Measurements from ENCODE around the gene PTGR3. TPM values are rescaled to one million over a fixed set of nuclear protein-coding genes. Genes with fewer than 3 reads are reported as not detected.
A peak's percentile ranks its signal among the peaks of the same experiment; 100 is the strongest.

Gene PTGR3
- total and polyA plus RNA-seq, 2 donors (not counting 1 experiment from before 2014, with no cell fraction given), result 6.8 to 25.1 TPM

GRCh38 chr18:75173125-75173432 lies 35.9 kb downstream of the PTGR3 start:
- Histone ChIP-seq H3K4me3 (replicated peaks in 1 of 4; ENCODE audit: control extremely low read depth in 1 of 4, insufficient read depth in 1 of 4, low read depth in 3 of 4, low read length in 4 of 4) (no peak overlapping the region), H3K4me2 (ENCODE audit: extremely low read depth, insufficient read depth, low read length) (no peak overlapping the region)
- DNase-seq (ENCODE audit: low read depth in 2 of 2), result peak in 1 of 2 donors; percentile 14

GRCh38 chr18:75172299-75173124 lies 36.4 kb downstream of the PTGR3 start:
- no peaks in the 10 kb centered on the region for H3K4me1 ChIP-seq (ENCODE audit: control insufficient read depth, extremely low read depth, insufficient read depth, low read length)
- no peaks in the 10 kb centered on the region for H3K36me3 ChIP-seq (ENCODE audit: control insufficient read depth, insufficient read depth, low read length)
- H3K9ac ChIP-seq (ENCODE audit: insufficient read depth, low read length), result no peak overlapping the region
- TF ChIP-seq CTCF (conservative IDR thresholded peaks at IDR 0.05 in 1 of 2, IDR thresholded peaks at IDR 0.05 in 1 of 2; ENCODE audit: low read depth in 1 of 2, low read length in 2 of 2) (no peak), EZH2 (IDR thresholded peaks at IDR 0.05; ENCODE audit: low read length, missing control alignments) (no peak)
- H3K79me2 ChIP-seq (ENCODE audit: control insufficient read depth, insufficient read depth, low read length), result no peaks in the 10 kb centered on the region
- no peaks in the 10 kb centered on the region for H3K27me3 ChIP-seq (ENCODE audit: control insufficient read depth, insufficient read depth, low read length)
- H4K20me1 ChIP-seq (ENCODE audit: control insufficient read depth, extremely low read depth, insufficient read depth, low read length), result no peaks in the 10 kb centered on the region
- DNase-seq (ENCODE audit: low read depth in 2 of 2), result no peak
- no peak overlapping the region for H2AFZ ChIP-seq (ENCODE audit: low read length)
- H3K9me3 ChIP-seq (ENCODE audit: control insufficient read depth, insufficient read depth, low read depth, low read length), result no peaks in the 10 kb centered on the region
- H3K27ac ChIP-seq (ENCODE audit: insufficient read depth, low read length), result no peak overlapping the region
- no peak overlapping the region for H3K4me2 ChIP-seq (ENCODE audit: extremely low read depth, insufficient read depth, low read length)
- H3K4me3 ChIP-seq (replicated peaks in 1 of 4; ENCODE audit: control extremely low read depth in 1 of 4, insufficient read depth in 1 of 4, low read depth in 3 of 4, low read length in 4 of 4), result no peak overlapping the region

More at GRCh38 chr18:75173125-75173432, 35.9 kb downstream of the PTGR3 start:
- no peaks in the 10 kb centered on the region for H4K20me1 ChIP-seq (ENCODE audit: control insufficient read depth, extremely low read depth, insufficient read depth, low read length)
- H3K36me3 ChIP-seq (ENCODE audit: control insufficient read depth, insufficient read depth, low read length), result no peaks in the 10 kb centered on the region
- H3K27ac ChIP-seq (ENCODE audit: insufficient read depth, low read length), result no peak overlapping the region
- no peaks in the 10 kb centered on the region for H3K27me3 ChIP-seq (ENCODE audit: control insufficient read depth, insufficient read depth, low read length)
- H3K79me2 ChIP-seq (ENCODE audit: control insufficient read depth, insufficient read depth, low read length), result no peaks in the 10 kb centered on the region
- H3K9me3 ChIP-seq (ENCODE audit: control insufficient read depth, insufficient read depth, low read depth, low read length), result no peaks in the 10 kb centered on the region
- no peak overlapping the region for H2AFZ ChIP-seq (ENCODE audit: low read length)
- no peaks in the 10 kb centered on the region for H3K4me1 ChIP-seq (ENCODE audit: control insufficient read depth, extremely low read depth, insufficient read depth, low read length)
- TF ChIP-seq CTCF (conservative IDR thresholded peaks at IDR 0.05 in 1 of 2, IDR thresholded peaks at IDR 0.05 in 1 of 2; ENCODE audit: low read depth in 1 of 2, low read length in 2 of 2) (peak in 1 of 2 donors; percentile 7), EZH2 (IDR thresholded peaks at IDR 0.05; ENCODE audit: low read length, missing control alignments) (no peak)
- H3K9ac ChIP-seq (ENCODE audit: insufficient read depth, low read length), result no peak overlapping the region

GRCh38 chr18:75170916-75171315 lies 38.0 kb downstream of the PTGR3 start:
- no peaks in the 10 kb centered on the region for H3K4me1 ChIP-seq (ENCODE audit: control insufficient read depth, extremely low read depth, insufficient read depth, low read length)
- H2AFZ ChIP-seq (ENCODE audit: low read length), result no peak overlapping the region
- H4K20me1 ChIP-seq (ENCODE audit: control insufficient read depth, extremely low read depth, insufficient read depth, low read length), result no peaks in the 10 kb centered on the region
- no peaks in the 10 kb centered on the region for H3K27me3 ChIP-seq (ENCODE audit: control insufficient read depth, insufficient read depth, low read length)
- no peaks in the 10 kb centered on the region for H3K9me3 ChIP-seq (ENCODE audit: control insufficient read depth, insufficient read depth, low read depth, low read length)
- H3K27ac ChIP-seq (ENCODE audit: insufficient read depth, low read length), result no peak overlapping the region
- no peak overlapping the region for H3K4me3 ChIP-seq (replicated peaks in 1 of 4; ENCODE audit: control extremely low read depth in 1 of 4, insufficient read depth in 1 of 4, low read depth in 3 of 4, low read length in 4 of 4)
- no peak overlapping the region for H3K4me2 ChIP-seq (ENCODE audit: extremely low read depth, insufficient read depth, low read length)
- no peaks in the 10 kb centered on the region for H3K36me3 ChIP-seq (ENCODE audit: control insufficient read depth, insufficient read depth, low read length)
- no peak for TF ChIP-seq CTCF (conservative IDR thresholded peaks at IDR 0.05 in 1 of 2, IDR thresholded peaks at IDR 0.05 in 1 of 2; ENCODE audit: low read depth in 1 of 2, low read length in 2 of 2)
- TF ChIP-seq EZH2 (IDR thresholded peaks at IDR 0.05; ENCODE audit: low read length, missing control alignments), result no peak
- no peaks in the 10 kb centered on the region for H3K79me2 ChIP-seq (ENCODE audit: control insufficient read depth, insufficient read depth, low read length)
- no peak for DNase-seq (ENCODE audit: low read depth in 2 of 2)
- H3K9ac ChIP-seq (ENCODE audit: insufficient read depth, low read length), result no peak overlapping the region
